Breast epithelium (tissue), 3 donors: ENCODE measurements around the gene TPSB2.
"Not testable (repeated sequence)": the region's sequence is repeated elsewhere in the genome, so short reads cannot be mapped to it uniquely, and the experiment has no call there.

Experiments
- CTCF ChIP-seq, 3 donors: fragments of 450-650 bp; IDR thresholded peaks; one replicate each; pipeline ENCODE4 v1.5.1; 2016 to 2017; ENCODE audit warnings: antibody characterized with exemption in 3 of 3, mild to moderate bottlenecking in 3 of 3, moderate library complexity in 3 of 3
- POLR2A ChIP-seq: fragments of 450-650 bp; IDR thresholded peaks from one replicate; pipeline ENCODE4 v1.6.1; 2016; ENCODE audit warnings: antibody characterized with exemption, mild to moderate bottlenecking, moderate library complexity

- TF ChIP-seq CTCF (IDR thresholded peaks at IDR 0.05); POLR2A: not testable (repeated sequence)
These were observed 18.0 kb upstream of the TPSB2 start for GRCh38 chr16:1247903-1248537.
